Sigmoid colon (tissue), 4 donors: ENCODE results near the gene ITLN2.

Source experiments
- EP300 ChIP-seq, 4 donors: sonication (generic); formaldehyde crosslinking; IDR thresholded peaks; one replicate each; pipeline ENCODE4 v1.6.1; 2017; ENCODE audit warnings: antibody characterized with exemption in 4 of 4
- POLR2AphosphoS5 ChIP-seq, 4 donors: sonication (generic); formaldehyde crosslinking; IDR thresholded peaks; one replicate each; pipeline ENCODE4 v1.6.1; 2017; ENCODE audit warnings: antibody characterized with exemption in 4 of 4
- TF ChIP-seq, protein P1 (sequence below), 4 experiments: fragments of 450-650 bp in 3 of 4; fragments of 200-600 bp in 1 of 4; IDR thresholded peaks; one replicate each; pipeline ENCODE4 v1.5.1; 2016 to 2019; ENCODE audit warnings: antibody characterized with exemption in 4 of 4, mild to moderate bottlenecking in 3 of 4, moderate library complexity in 2 of 4

- TF ChIP-seq EP300 (IDR thresholded peaks at IDR 0.05) (no peak), POLR2AphosphoS5 (IDR thresholded peaks at IDR 0.05) (no peak)
- TF ChIP-seq, protein P1, sequence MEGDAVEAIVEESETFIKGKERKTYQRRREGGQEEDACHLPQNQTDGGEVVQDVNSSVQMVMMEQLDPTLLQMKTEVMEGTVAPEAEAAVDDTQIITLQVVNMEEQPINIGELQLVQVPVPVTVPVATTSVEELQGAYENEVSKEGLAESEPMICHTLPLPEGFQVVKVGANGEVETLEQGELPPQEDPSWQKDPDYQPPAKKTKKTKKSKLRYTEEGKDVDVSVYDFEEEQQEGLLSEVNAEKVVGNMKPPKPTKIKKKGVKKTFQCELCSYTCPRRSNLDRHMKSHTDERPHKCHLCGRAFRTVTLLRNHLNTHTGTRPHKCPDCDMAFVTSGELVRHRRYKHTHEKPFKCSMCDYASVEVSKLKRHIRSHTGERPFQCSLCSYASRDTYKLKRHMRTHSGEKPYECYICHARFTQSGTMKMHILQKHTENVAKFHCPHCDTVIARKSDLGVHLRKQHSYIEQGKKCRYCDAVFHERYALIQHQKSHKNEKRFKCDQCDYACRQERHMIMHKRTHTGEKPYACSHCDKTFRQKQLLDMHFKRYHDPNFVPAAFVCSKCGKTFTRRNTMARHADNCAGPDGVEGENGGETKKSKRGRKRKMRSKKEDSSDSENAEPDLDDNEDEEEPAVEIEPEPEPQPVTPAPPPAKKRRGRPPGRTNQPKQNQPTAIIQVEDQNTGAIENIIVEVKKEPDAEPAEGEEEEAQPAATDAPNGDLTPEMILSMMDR (IDR thresholded peaks at IDR 0.05) = no peak
Observed at GRCh38 chr1:160925652-160926244, 28.9 kb downstream of the ITLN2 start.
